HG02623 (cell line): ENCODE results near the gene SLCO2A1.
"Not testable (repeated sequence)": the region's sequence is repeated elsewhere in the genome, so short reads cannot be mapped to it uniquely, and the experiment has no call there.

Experiments
- ATAC-seq: cut with Tn5 transposase; IDR thresholded peaks from one replicate; pipeline ENCODE4 v1.9.1; 2021; ENCODE audit warnings: moderate library complexity; ENCODE audit not compliant: unreplicated experiment

The SLCO2A1 gene

GRCh38 chr3:134029734-134030378, at the start of gene SLCO2A1:
TSS of gene SLCO2A1 (minus strand) at chr3:134029925. CDS start at chr3:134029802, 123 bp downstream.
- no peak for ATAC-seq

- no peak for ATAC-seq
These were observed 49.4 kb upstream of the SLCO2A1 start for GRCh38 chr3:134079111-134079547.

GRCh38 chr3:134078169-134078831, 48.6 kb upstream of the SLCO2A1 start:
- no peak for ATAC-seq

GRCh38 chr3:134077649-134078161, 48.0 kb upstream of the SLCO2A1 start:
- ATAC-seq, result no peak

GRCh38 chr3:134076851-134077250, 47.1 kb upstream of the SLCO2A1 start:
- ATAC-seq, result no peak

- no peak for ATAC-seq
These were observed 46.1 kb upstream of the SLCO2A1 start for GRCh38 chr3:134075846-134076245.

GRCh38 chr3:134075568-134075825, 45.8 kb upstream of the SLCO2A1 start:
- ATAC-seq, result no peak

- no peak for ATAC-seq
These were observed 45.3 kb upstream of the SLCO2A1 start for GRCh38 chr3:134074790-134075567.

GRCh38 chr3:134074001-134074789, 44.5 kb upstream of the SLCO2A1 start:
- ATAC-seq, result no peak

GRCh38 chr3:134073583-134073945, 43.8 kb upstream of the SLCO2A1 start:
- ATAC-seq, result no peak

GRCh38 chr3:134072881-134073582, 43.3 kb upstream of the SLCO2A1 start:
- ATAC-seq, result no peak

GRCh38 chr3:134070281-134070680, 40.6 kb upstream of the SLCO2A1 start:
- ATAC-seq, result not testable (repeated sequence)

GRCh38 chr3:134068429-134068828, 38.7 kb upstream of the SLCO2A1 start:
- ATAC-seq, result no peak

GRCh38 chr3:134067531-134068161, 37.9 kb upstream of the SLCO2A1 start:
- no peak for ATAC-seq

- ATAC-seq, result no peak
These were observed 37.2 kb upstream of the SLCO2A1 start for GRCh38 chr3:134066651-134067530.

GRCh38 chr3:134066158-134066541, 36.4 kb upstream of the SLCO2A1 start:
- no peak for ATAC-seq

GRCh38 chr3:134065252-134066157, 35.8 kb upstream of the SLCO2A1 start:
- ATAC-seq, result no peak

- ATAC-seq, result no peak
These were observed 34.4 kb upstream of the SLCO2A1 start for GRCh38 chr3:134064081-134064480.
